IMR-90 (cell line): ENCODE results near the gene PNKD. TPM values are rescaled to one million over a fixed set of nuclear protein-coding genes. Genes with fewer than 3 reads are reported as not detected.

Experiments
- ATAC-seq: fragments of 200-7000 bp; cut with Tn5 transposase; 2 replicates; pipeline ENCODE4 v1.9.1; 2020; ENCODE audit warnings: low read depth, mild to moderate bottlenecking, moderate library complexity
- BruUV-seq: library from RNA; stranded (reverse); fragments of 400-500 nt; replicated peaks from 2 replicates; lab custom pipeline; 2021; lab: Mats Ljungman, UMichigan
- CTCF ChIA-PET: fragments of 300-600 bp; formaldehyde crosslinking; extraction: SDS; loops from one replicate; lab custom pipeline; 2021; ENCODE audit warnings: antibody characterized with exemption; lab: Yijun Ruan, JAX
- POLR2A ChIA-PET: fragments of 300-600 bp; sonication (Branson Sonifier 250); formaldehyde crosslinking; loops from one replicate; lab custom pipeline; 2022; ENCODE audit warnings: antibody characterized with exemption; ENCODE audit not compliant: unreplicated experiment; lab: Charles Lee
- DNase-seq: peaks from one replicate; pipeline ENCODE4 v3.0.0; 2013
- H2AFZ ChIP-seq: replicated peaks from 2 replicates; pipeline ENCODE3; 2013; ENCODE audit warnings: low read length, mild to moderate bottlenecking; ENCODE audit not compliant: poor library complexity
- H2AK5ac ChIP-seq: 2 replicates; pipeline ENCODE4 v1.6.1; 2013; ENCODE audit warnings: low read depth, low read length, inconsistent platforms
- H2AK9ac ChIP-seq: replicated peaks from 2 replicates; pipeline ENCODE3; 2013; ENCODE audit warnings: mild to moderate bottlenecking, low read depth, low read length, moderate library complexity; ENCODE audit not compliant: poor library complexity
- H2BK120ac ChIP-seq: 2 replicates; pipeline ENCODE4 v1.6.1; 2013; ENCODE audit warnings: low read depth, low read length, inconsistent platforms
- H2BK15ac ChIP-seq: 3 replicates; pipeline ENCODE4 v1.6.1; 2013; ENCODE audit warnings: low read depth, low read length, inconsistent platforms
- H2BK20ac ChIP-seq: 2 replicates; pipeline ENCODE4 v1.6.1; 2013; ENCODE audit warnings: low read depth, mild to moderate bottlenecking, inconsistent platforms, low read length, moderate library complexity
- H2BK5ac ChIP-seq: 2 replicates; pipeline ENCODE4 v1.6.1; 2013; ENCODE audit warnings: mild to moderate bottlenecking, low read depth, low read length, inconsistent platforms; ENCODE audit not compliant: poor library complexity, severe bottlenecking
- H3K14ac ChIP-seq: replicated peaks from 2 replicates; pipeline ENCODE4 v1.6.1; 2013; ENCODE audit warnings: low read depth, low read length, inconsistent platforms
- H3K18ac ChIP-seq: 2 replicates; pipeline ENCODE4 v1.6.1; 2013; ENCODE audit warnings: low read depth, low read length, control low read depth
- H3K23ac ChIP-seq: 2 replicates; pipeline ENCODE4 v1.6.1; 2013; ENCODE audit warnings: low read depth, low read length, inconsistent platforms
- H3K27ac ChIP-seq: 2 replicates; pipeline ENCODE4 v1.5.1; 2013; ENCODE audit warnings: mild to moderate bottlenecking, control low read depth, low read length; ENCODE audit not compliant: insufficient read depth
- H3K27me3 ChIP-seq: 2 replicates; pipeline ENCODE4 v1.6.1; 2013; ENCODE audit warnings: low read length; ENCODE audit not compliant: control insufficient read depth, insufficient read depth
- H3K36me3 ChIP-seq: 2 replicates; pipeline ENCODE4 v1.6.1; 2013; ENCODE audit warnings: low read length, mixed read lengths; ENCODE audit not compliant: control insufficient read depth, insufficient read depth
- H3K4ac ChIP-seq: 2 replicates; pipeline ENCODE4 v1.6.1; 2013; ENCODE audit warnings: low read depth, low read length, inconsistent platforms
- H3K4me1 ChIP-seq: 2 replicates; pipeline ENCODE4 v1.6.1; 2013; ENCODE audit warnings: low read length, mixed read lengths; ENCODE audit not compliant: control insufficient read depth, insufficient read depth
- H3K4me2 ChIP-seq: 2 replicates; pipeline ENCODE4 v1.6.1; 2013; ENCODE audit warnings: low read depth, mild to moderate bottlenecking, control low read depth, low read length, moderate library complexity
- H3K4me3 ChIP-seq: 2 replicates; pipeline ENCODE4 v1.5.1; 2013; ENCODE audit warnings: low read depth, mild to moderate bottlenecking, control low read depth, low read length, moderate library complexity; ENCODE audit not compliant: insufficient read depth
- H3K56ac ChIP-seq: 2 replicates; pipeline ENCODE4 v1.6.1; 2013; ENCODE audit warnings: low read length, inconsistent platforms; ENCODE audit not compliant: insufficient read depth; ENCODE audit errors: extremely low read depth
- H3K79me1 ChIP-seq, 2 experiments: 2 replicates each; pipeline ENCODE4 v1.6.1; 2013; ENCODE audit warnings: low read length in 2 of 2, inconsistent platforms in 1 of 2, low read depth in 1 of 2
- H3K9ac ChIP-seq: 2 replicates; pipeline ENCODE4 v1.6.1; 2013; ENCODE audit warnings: low read depth, low read length, control low read depth
- H3K9me1 ChIP-seq: 2 replicates; pipeline ENCODE4 v1.6.1; 2013; ENCODE audit warnings: low read length, inconsistent platforms; ENCODE audit not compliant: insufficient read depth
- H3K9me3 ChIP-seq: 2 replicates; pipeline ENCODE4 v1.6.1; 2013; ENCODE audit warnings: low read length; ENCODE audit not compliant: control insufficient read depth, insufficient read depth
- H4K20me1 ChIP-seq: 2 replicates; pipeline ENCODE4 v1.6.1; 2013; ENCODE audit warnings: low read length, inconsistent platforms; ENCODE audit not compliant: insufficient read depth
- H4K5ac ChIP-seq: 2 replicates; pipeline ENCODE4 v1.6.1; 2013; ENCODE audit warnings: mild to moderate bottlenecking, low read depth, low read length, control low read depth
- H4K8ac ChIP-seq, 2 experiments: 2 replicates each; pipeline ENCODE4 v1.6.1; 2013; ENCODE audit warnings: low read depth in 2 of 2, low read length in 2 of 2, control low read depth in 1 of 2, inconsistent platforms in 1 of 2
- H4K91ac ChIP-seq: 2 replicates; pipeline ENCODE4 v1.6.1; 2013; ENCODE audit warnings: low read depth, low read length, inconsistent platforms; ENCODE audit not compliant: insufficient read depth
- BHLHE40 ChIP-seq: fragments of 150-350 bp; IDR thresholded peaks from 2 replicates; pipeline ENCODE4 v1.6.1; 2016; ENCODE audit warnings: mild to moderate bottlenecking, low read depth, low read length
- CEBPB ChIP-seq: IDR thresholded peaks from 2 replicates; pipeline ENCODE4 v1.6.1; 2012; ENCODE audit warnings: low read depth, low read length, improper control_type of control experiment
- CHD1 ChIP-seq: IDR thresholded peaks from 2 replicates; pipeline ENCODE4 v1.6.1; 2012; ENCODE audit warnings: low read depth, low read length, improper control_type of control experiment
- FOS ChIP-seq: fragments of 150-350 bp; IDR thresholded peaks from 2 replicates; pipeline ENCODE4 v1.6.1; 2016; ENCODE audit warnings: low read depth, low read length
- MAFK ChIP-seq: IDR thresholded peaks from 2 replicates; pipeline ENCODE4 v1.6.1; 2012; ENCODE audit warnings: low read depth, low read length, improper control_type of control experiment
- MAZ ChIP-seq: IDR thresholded peaks from 2 replicates; pipeline ENCODE4 v1.6.1; 2012; ENCODE audit warnings: low read depth, mild to moderate bottlenecking, low read length, improper control_type of control experiment, moderate library complexity, borderline replicate concordance
- MXI1 ChIP-seq: IDR thresholded peaks from 2 replicates; pipeline ENCODE4 v1.6.1; 2012; ENCODE audit warnings: low read depth, mild to moderate bottlenecking, low read length, moderate library complexity, borderline replicate concordance
- NFE2L2 ChIP-seq: fragments of 150-350 bp; IDR thresholded peaks from 2 replicates; pipeline ENCODE4 v1.6.1; 2016; ENCODE audit warnings: low read depth, mild to moderate bottlenecking, low read length
- POLR2A ChIP-seq: IDR thresholded peaks from 2 replicates; pipeline ENCODE4 v1.6.1; 2012; ENCODE audit warnings: mild to moderate bottlenecking, low read depth, low read length
- RAD21 ChIP-seq: IDR thresholded peaks from 2 replicates; pipeline ENCODE4 v1.6.1; 2012; ENCODE audit warnings: low read length, improper control_type of control experiment
- RCOR1 ChIP-seq: IDR thresholded peaks from 2 replicates; pipeline ENCODE4 v1.6.1; 2012; ENCODE audit warnings: mild to moderate bottlenecking, low read length, improper control_type of control experiment; ENCODE audit not compliant: insufficient replicate concordance
- RFX5 ChIP-seq: IDR thresholded peaks from 2 replicates; pipeline ENCODE4 v1.8.0; 2012; ENCODE audit warnings: low read depth, mild to moderate bottlenecking, low read length, moderate library complexity
- SMC3 ChIP-seq: fragments of 150-350 bp; IDR thresholded peaks from 2 replicates; pipeline ENCODE4 v1.6.1; 2016; ENCODE audit warnings: low read depth, mild to moderate bottlenecking, antibody characterized with exemption, low read length, moderate library complexity
- WGBS, 2 experiments: methylation state at CpG; one replicate each; pipeline versions ENCODE4 v1.1.5 to v1.1.7; 2013; ENCODE audit warnings: missing lambda C conversion rate in 2 of 2; ENCODE audit not compliant: insufficient read length in 1 of 2; ENCODE audit errors: extremely low coverage in 2 of 2; 5-methylcytosine and 5-hydroxymethylcytosine counted together
- dilution Hi-C: fragments of 300-500 bp; cut with HindIII; formaldehyde crosslinking; loops from one replicate; pipeline ENCODE4 v1.14.3; 2018; ENCODE audit warnings: low sequenced_read_pairs; ENCODE audit not compliant: unreplicated experiment
- in situ Hi-C: fragments of 300-500 bp; cut with MboI; formaldehyde crosslinking; loops from 3 replicates; pipeline ENCODE4 v1.14.3; 2019; ENCODE audit warnings: low sequenced_read_pairs, inconsistent platforms, mixed read lengths
- intact Hi-C: fragments of 100-400 bp; cut with micrococcal nuclease; formaldehyde crosslinking; loops from 2 replicates; pipeline ENCODE4 v1.10.0; 2022
- polyA plus RNA-seq, 3 experiments: library from polyadenylated mRNA; depleted of rRNA; stranded (reverse); fragments of >200 nt; gene quantifications; 2 replicates each; pipeline ENCODE4 v1.2.3, GENCODE V29; 2012; ENCODE audit warnings: low replicate concordance in 1 of 3
- total RNA-seq: library from RNA; depleted of rRNA; stranded (reverse); fragments of >200 nt; gene quantifications from 2 replicates; pipeline ENCODE4 v1.2.3, GENCODE V29; 2012
- TF ChIP-seq, protein P1 (sequence below): conservative IDR thresholded peaks from 2 replicates; pipeline ENCODE4 v1.5.1; 2012; ENCODE audit warnings: mild to moderate bottlenecking, low read depth, low read length, improper control_type of control experiment
- TF ChIP-seq, protein P2 (sequence below): fragments of 150-350 bp; IDR thresholded peaks from 2 replicates; pipeline ENCODE4 v1.6.1; 2017; ENCODE audit warnings: mild to moderate bottlenecking, antibody characterized with exemption, low read length, low read depth
- TF ChIP-seq, protein P3 (sequence below): fragments of 150-350 bp; IDR thresholded peaks from 2 replicates; pipeline ENCODE4 v1.6.1; 2016; ENCODE audit warnings: low read depth, mild to moderate bottlenecking, low read length, moderate library complexity, borderline replicate concordance

Gene PNKD
- total and polyA plus RNA-seq, 2 of the 4 experiments (the other 2 are of a cell fraction) = 19.2 to 68.5 TPM

DNA sequence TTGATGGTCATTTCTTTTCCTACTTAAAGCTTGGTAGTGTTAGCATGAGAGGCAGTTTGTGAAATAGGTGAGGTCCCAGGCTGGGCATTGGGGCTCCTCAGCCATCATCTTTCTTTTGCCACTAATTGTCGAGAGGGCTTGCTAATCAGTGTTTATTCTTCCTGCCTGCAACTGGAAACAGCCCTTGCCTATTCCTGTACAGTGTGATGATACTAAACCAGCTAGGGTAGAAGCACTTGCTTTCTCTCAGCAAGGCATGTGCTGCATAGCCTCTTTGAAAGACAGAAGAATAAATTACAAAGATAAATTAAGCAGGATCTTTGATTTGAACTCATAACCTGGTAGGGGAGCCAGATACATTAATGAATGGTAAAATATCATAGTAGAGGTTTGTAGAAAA is 26.1 kb upstream of the PNKD start:
- H2AK9ac ChIP-seq = no peak overlapping the region
- no peak overlapping the region for H2BK120ac ChIP-seq
- no peaks in the 10 kb centered on the region for H3K9me3 ChIP-seq
- H3K23ac ChIP-seq = no peak overlapping the region
- H4K5ac ChIP-seq = no peak overlapping the region
- no peak overlapping the region for H4K91ac ChIP-seq
- no CpG with 5 or more reads among the region's 1 CpG for WGBS, 2 experiments
- H2BK15ac ChIP-seq = no peak overlapping the region
- in situ Hi-C loops = no loop called here
- H2BK5ac ChIP-seq = no peak overlapping the region
- no peak overlapping the region for H2BK20ac ChIP-seq
- no peak for TF ChIP-seq RAD21
- no peak for TF ChIP-seq BHLHE40
- no peak for TF ChIP-seq RCOR1
- no peak for TF ChIP-seq FOS
- no peak for TF ChIP-seq MAFK
- no peak for TF ChIP-seq MAZ
- TF ChIP-seq CHD1 = no peak
- TF ChIP-seq NFE2L2 = no peak
- TF ChIP-seq CEBPB = no peak
- no peak for TF ChIP-seq POLR2A
- TF ChIP-seq SMC3 = no peak
- no peak for TF ChIP-seq RFX5
- TF ChIP-seq, protein P1, sequence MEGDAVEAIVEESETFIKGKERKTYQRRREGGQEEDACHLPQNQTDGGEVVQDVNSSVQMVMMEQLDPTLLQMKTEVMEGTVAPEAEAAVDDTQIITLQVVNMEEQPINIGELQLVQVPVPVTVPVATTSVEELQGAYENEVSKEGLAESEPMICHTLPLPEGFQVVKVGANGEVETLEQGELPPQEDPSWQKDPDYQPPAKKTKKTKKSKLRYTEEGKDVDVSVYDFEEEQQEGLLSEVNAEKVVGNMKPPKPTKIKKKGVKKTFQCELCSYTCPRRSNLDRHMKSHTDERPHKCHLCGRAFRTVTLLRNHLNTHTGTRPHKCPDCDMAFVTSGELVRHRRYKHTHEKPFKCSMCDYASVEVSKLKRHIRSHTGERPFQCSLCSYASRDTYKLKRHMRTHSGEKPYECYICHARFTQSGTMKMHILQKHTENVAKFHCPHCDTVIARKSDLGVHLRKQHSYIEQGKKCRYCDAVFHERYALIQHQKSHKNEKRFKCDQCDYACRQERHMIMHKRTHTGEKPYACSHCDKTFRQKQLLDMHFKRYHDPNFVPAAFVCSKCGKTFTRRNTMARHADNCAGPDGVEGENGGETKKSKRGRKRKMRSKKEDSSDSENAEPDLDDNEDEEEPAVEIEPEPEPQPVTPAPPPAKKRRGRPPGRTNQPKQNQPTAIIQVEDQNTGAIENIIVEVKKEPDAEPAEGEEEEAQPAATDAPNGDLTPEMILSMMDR = no peak
- TF ChIP-seq, protein P2, sequence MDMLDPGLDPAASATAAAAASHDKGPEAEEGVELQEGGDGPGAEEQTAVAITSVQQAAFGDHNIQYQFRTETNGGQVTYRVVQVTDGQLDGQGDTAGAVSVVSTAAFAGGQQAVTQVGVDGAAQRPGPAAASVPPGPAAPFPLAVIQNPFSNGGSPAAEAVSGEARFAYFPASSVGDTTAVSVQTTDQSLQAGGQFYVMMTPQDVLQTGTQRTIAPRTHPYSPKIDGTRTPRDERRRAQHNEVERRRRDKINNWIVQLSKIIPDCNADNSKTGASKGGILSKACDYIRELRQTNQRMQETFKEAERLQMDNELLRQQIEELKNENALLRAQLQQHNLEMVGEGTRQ = no peak
- TF ChIP-seq, protein P3, sequence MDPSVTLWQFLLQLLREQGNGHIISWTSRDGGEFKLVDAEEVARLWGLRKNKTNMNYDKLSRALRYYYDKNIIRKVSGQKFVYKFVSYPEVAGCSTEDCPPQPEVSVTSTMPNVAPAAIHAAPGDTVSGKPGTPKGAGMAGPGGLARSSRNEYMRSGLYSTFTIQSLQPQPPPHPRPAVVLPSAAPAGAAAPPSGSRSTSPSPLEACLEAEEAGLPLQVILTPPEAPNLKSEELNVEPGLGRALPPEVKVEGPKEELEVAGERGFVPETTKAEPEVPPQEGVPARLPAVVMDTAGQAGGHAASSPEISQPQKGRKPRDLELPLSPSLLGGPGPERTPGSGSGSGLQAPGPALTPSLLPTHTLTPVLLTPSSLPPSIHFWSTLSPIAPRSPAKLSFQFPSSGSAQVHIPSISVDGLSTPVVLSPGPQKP = no peak
- no peak for TF ChIP-seq MXI1
- H3K9ac ChIP-seq = no peak overlapping the region
- no peak overlapping the region for H2AFZ ChIP-seq
- H3K9me1 ChIP-seq = 0 out of 2 replicates have a peak, but pooled peaks cover 5% of the 10 kb centered on the region
- no peaks in the 10 kb centered on the region for H3K4me1 ChIP-seq
- peaks cover 36 to 66% of the 10 kb centered on the region in 2 experiments for H3K79me1 ChIP-seq
- H3K36me3 ChIP-seq = peaks cover 66% of the 10 kb centered on the region
- H3K14ac ChIP-seq = no peak overlapping the region
- CTCF ChIA-PET = no interaction called here
- BruUV-seq = no TSS peak
- dilution Hi-C loops = no loop called here
- POLR2A ChIA-PET = interaction anchor here (0.6 kb wide), 1 partner anchor 26 kb away, joined by 3 read pairs; the partner anchor contains the start of genes AAMP and PNKD
- H3K27ac ChIP-seq = no peak overlapping the region
- H3K4ac ChIP-seq = no peak overlapping the region
- H3K56ac ChIP-seq = no peak overlapping the region
- intact Hi-C loops = no loop called here
- DNase-seq (no peak), ATAC-seq (no peak)
- H4K8ac ChIP-seq = no peak overlapping the region
- H3K18ac ChIP-seq = no peak overlapping the region
- H4K20me1 ChIP-seq = peaks cover 27% of the 10 kb centered on the region
- H3K27me3 ChIP-seq = no peaks in the 10 kb centered on the region
- H3K4me2 ChIP-seq = no peak overlapping the region
- H3K4me3 ChIP-seq = no peak overlapping the region
- H2AK5ac ChIP-seq = no peak overlapping the region
